Fibroblast of mammary gland (primary cell): ENCODE results near the gene KRT222.

Experiments used
- DNase-seq: peaks from one replicate; pipeline ENCODE4 v3.0.0-alpha.2; 2010; ENCODE audit warnings: low read depth
- H3K4me3 ChIP-seq: 2 replicates; pipeline ENCODE4 v1.5.1; 2011; ENCODE audit warnings: low read depth, mild to moderate bottlenecking, low read length, moderate library complexity; ENCODE audit not compliant: control insufficient read depth
- TF ChIP-seq, protein P1 (sequence below): conservative IDR thresholded peaks from 2 replicates; pipeline ENCODE4 v1.5.1; 2011; ENCODE audit warnings: low read depth, low read length, inconsistent platforms; ENCODE audit not compliant: control insufficient read depth, insufficient read depth

Gene KRT222

GRCh38 chr17:40699853-40700252, 34.9 kb upstream of the KRT222 start:
- no peak overlapping the region for H3K4me3 ChIP-seq
- TF ChIP-seq, protein P1, sequence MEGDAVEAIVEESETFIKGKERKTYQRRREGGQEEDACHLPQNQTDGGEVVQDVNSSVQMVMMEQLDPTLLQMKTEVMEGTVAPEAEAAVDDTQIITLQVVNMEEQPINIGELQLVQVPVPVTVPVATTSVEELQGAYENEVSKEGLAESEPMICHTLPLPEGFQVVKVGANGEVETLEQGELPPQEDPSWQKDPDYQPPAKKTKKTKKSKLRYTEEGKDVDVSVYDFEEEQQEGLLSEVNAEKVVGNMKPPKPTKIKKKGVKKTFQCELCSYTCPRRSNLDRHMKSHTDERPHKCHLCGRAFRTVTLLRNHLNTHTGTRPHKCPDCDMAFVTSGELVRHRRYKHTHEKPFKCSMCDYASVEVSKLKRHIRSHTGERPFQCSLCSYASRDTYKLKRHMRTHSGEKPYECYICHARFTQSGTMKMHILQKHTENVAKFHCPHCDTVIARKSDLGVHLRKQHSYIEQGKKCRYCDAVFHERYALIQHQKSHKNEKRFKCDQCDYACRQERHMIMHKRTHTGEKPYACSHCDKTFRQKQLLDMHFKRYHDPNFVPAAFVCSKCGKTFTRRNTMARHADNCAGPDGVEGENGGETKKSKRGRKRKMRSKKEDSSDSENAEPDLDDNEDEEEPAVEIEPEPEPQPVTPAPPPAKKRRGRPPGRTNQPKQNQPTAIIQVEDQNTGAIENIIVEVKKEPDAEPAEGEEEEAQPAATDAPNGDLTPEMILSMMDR: no peak
- DNase-seq: no peak

DNA sequence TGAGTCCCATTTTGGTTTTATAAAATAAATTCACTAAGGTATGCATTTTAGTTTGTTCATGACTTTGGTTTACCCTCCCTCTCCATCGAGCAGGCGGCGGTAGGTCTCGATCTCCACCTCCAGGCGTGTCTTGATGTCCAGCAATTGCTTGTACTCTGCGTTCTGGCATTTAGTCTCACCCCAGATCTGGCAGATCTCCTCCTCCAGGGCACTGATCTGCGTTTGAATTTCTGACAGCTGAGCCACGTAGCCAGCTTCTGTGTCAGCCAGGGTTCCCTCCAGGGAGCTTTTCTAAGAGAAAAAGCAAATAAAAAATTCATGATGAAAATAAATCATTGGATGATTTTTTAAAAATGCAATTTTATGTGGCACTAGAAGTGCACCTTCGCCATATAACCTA, 34.4 kb upstream of the KRT222 start:
- H3K4me3 ChIP-seq: no peak overlapping the region
- TF ChIP-seq, protein P1: no peak
- no peak for DNase-seq

- DNase-seq: no peak
- TF ChIP-seq, protein P1: no peak
- H3K4me3 ChIP-seq: no peak overlapping the region
Observed at GRCh38 chr17:40697297-40697696, 32.3 kb upstream of the KRT222 start.

GRCh38 chr17:40696651-40697072, 31.7 kb upstream of the KRT222 start:
- no peak for DNase-seq
- TF ChIP-seq, protein P1: no peak

GRCh38 chr17:40695874-40696472, 31.0 kb upstream of the KRT222 start:
- TF ChIP-seq, protein P1: no peak
- no peak for DNase-seq
- H3K4me3 ChIP-seq: no peak overlapping the region

More at GRCh38 chr17:40696651-40697072, 31.7 kb upstream of the KRT222 start:
- no peak overlapping the region for H3K4me3 ChIP-seq

GRCh38 chr17:40694584-40694983, 29.6 kb upstream of the KRT222 start:
- no peak for DNase-seq
- TF ChIP-seq, protein P1: no peak
- H3K4me3 ChIP-seq: no peak overlapping the region

DNA sequence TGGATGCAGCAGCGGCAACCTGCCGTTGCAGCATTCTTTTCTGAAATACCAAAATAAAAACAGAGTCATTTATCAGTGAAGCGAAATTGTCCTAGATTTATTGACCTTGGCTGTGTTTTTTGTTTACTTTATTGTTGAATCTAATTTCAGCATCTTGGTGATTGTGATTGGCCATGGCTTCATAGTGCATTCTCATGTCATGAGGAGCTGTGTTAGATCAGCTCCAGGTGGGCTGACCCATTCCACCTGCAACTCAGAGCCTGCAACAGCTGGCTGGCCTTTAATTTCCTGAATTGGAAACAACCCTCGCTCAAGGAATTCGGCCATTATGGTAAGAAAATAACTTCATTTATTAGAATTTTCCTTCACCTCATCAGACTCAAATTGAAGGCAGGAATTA, 22.1 kb upstream of the KRT222 start:
- TF ChIP-seq, protein P1: no peak
- H3K4me3 ChIP-seq: no peak overlapping the region
- no peak for DNase-seq
